ENCODE results near the gene HSPG2. TPM values are rescaled to one million over a fixed set of nuclear protein-coding genes. Genes with fewer than 3 reads are reported as not detected.

HSPG2 gene
- total and polyA plus RNA-seq, 2 donors (not counting 1 experiment from before 2014, with no cell fraction given): 2.0 to 4.5 TPM

GRCh38 chr1:21874778-21875547, 62.1 kb downstream of the HSPG2 start:
- 92% methylated on average over 24 of the region's 24 CpGs for WGBS (ENCODE audit: insufficient coverage)
- ATAC-seq (ENCODE audit: low read depth) (no peak), DNase-seq (no peak)
- ChIA-PET CTCF (no interaction called here), POLR2A (no interaction called here)
- no peaks in the 10 kb centered on the region for H4K20me1 ChIP-seq (ENCODE audit: control insufficient read depth, insufficient read depth, low read length, poor library complexity, severe bottlenecking)
- Mint-ChIP-seq H3K4me1 (no peaks in the 10 kb centered on the region), H3K27ac (no peak overlapping the region), H3K27me3 (no peaks in the 10 kb centered on the region), H3K9me3 (ENCODE audit: insufficient read depth) (no peaks in the 10 kb centered on the region), H3K4me3 (no peak overlapping the region)
- H3K9ac ChIP-seq (ENCODE audit: low read length): no peak overlapping the region
- no peaks in the 10 kb centered on the region for H3K27me3 ChIP-seq (replicated peaks in 1 of 4; ENCODE audit: control extremely low read depth in 1 of 4, control insufficient read depth in 3 of 4, insufficient read depth in 4 of 4, low read length in 3 of 4)
- no peaks in the 10 kb centered on the region for H3K79me2 ChIP-seq (ENCODE audit: control insufficient read depth, insufficient read depth, low read length)
- no peaks in the 10 kb centered on the region for H3K9me3 ChIP-seq (ENCODE audit: control extremely low read depth in 1 of 3, control insufficient read depth in 2 of 3, insufficient read depth in 1 of 3, low read length in 2 of 3)
- TF ChIP-seq EZH2 (IDR thresholded peaks at IDR 0.05; ENCODE audit: borderline replicate concordance, insufficient read depth, low read depth, low read length, poor library complexity, severe bottlenecking): no peak
- TF ChIP-seq, protein P1, sequence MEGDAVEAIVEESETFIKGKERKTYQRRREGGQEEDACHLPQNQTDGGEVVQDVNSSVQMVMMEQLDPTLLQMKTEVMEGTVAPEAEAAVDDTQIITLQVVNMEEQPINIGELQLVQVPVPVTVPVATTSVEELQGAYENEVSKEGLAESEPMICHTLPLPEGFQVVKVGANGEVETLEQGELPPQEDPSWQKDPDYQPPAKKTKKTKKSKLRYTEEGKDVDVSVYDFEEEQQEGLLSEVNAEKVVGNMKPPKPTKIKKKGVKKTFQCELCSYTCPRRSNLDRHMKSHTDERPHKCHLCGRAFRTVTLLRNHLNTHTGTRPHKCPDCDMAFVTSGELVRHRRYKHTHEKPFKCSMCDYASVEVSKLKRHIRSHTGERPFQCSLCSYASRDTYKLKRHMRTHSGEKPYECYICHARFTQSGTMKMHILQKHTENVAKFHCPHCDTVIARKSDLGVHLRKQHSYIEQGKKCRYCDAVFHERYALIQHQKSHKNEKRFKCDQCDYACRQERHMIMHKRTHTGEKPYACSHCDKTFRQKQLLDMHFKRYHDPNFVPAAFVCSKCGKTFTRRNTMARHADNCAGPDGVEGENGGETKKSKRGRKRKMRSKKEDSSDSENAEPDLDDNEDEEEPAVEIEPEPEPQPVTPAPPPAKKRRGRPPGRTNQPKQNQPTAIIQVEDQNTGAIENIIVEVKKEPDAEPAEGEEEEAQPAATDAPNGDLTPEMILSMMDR (IDR thresholded peaks at IDR 0.05): no peak
- H3K36me3 ChIP-seq (replicated peaks in 1 of 2; ENCODE audit: control extremely low read depth in 1 of 2, control insufficient read depth in 1 of 2, extremely low read depth in 1 of 2, insufficient read depth in 2 of 2, low read length in 1 of 2): no peaks in the 10 kb centered on the region
- H3K4me3 ChIP-seq (ENCODE audit: control extremely low read depth in 1 of 5, extremely low read depth in 1 of 5, insufficient read depth in 1 of 5, low read depth in 2 of 5, low read length in 4 of 5): no peak overlapping the region
- H2AFZ ChIP-seq (ENCODE audit: insufficient read depth, low read depth, low read length, poor library complexity, severe bottlenecking): no peak overlapping the region
- no peak overlapping the region for H3K4me2 ChIP-seq (replicated peaks; ENCODE audit: low read depth, low read length, poor library complexity, severe bottlenecking)
- no peaks in the 10 kb centered on the region for H3K4me1 ChIP-seq (ENCODE audit: control insufficient read depth in 2 of 2, insufficient read depth in 2 of 2, low read length in 2 of 2)
- intact Hi-C loops (cut with micrococcal nuclease): no loop called here
- H3K27ac ChIP-seq (ENCODE audit: low read length in 2 of 2): no peak overlapping the region

- H3K27ac ChIP-seq (ENCODE audit: low read length in 2 of 2): no peak overlapping the region
- no peak overlapping the region for H2AFZ ChIP-seq (ENCODE audit: insufficient read depth, low read depth, low read length, poor library complexity, severe bottlenecking)
- no peaks in the 10 kb centered on the region for H3K36me3 ChIP-seq (replicated peaks in 1 of 2; ENCODE audit: control extremely low read depth in 1 of 2, control insufficient read depth in 1 of 2, extremely low read depth in 1 of 2, insufficient read depth in 2 of 2, low read length in 1 of 2)
- H3K4me1 ChIP-seq (ENCODE audit: control insufficient read depth in 2 of 2, insufficient read depth in 2 of 2, low read length in 2 of 2): no peaks in the 10 kb centered on the region
- 97% methylated on average over 15 of the region's 16 CpGs for WGBS (ENCODE audit: insufficient coverage)
- no peak for DNase-seq
- ChIA-PET CTCF (no interaction called here), POLR2A (no interaction called here)
- Mint-ChIP-seq H3K4me1 (no peaks in the 10 kb centered on the region), H3K4me3 (no peak overlapping the region), H3K27me3 (no peaks in the 10 kb centered on the region), H3K27ac (no peak overlapping the region), H3K9me3 (ENCODE audit: insufficient read depth) (no peaks in the 10 kb centered on the region)
- TF ChIP-seq, protein P1 (IDR thresholded peaks at IDR 0.05): no peak
- TF ChIP-seq EZH2 (IDR thresholded peaks at IDR 0.05; ENCODE audit: borderline replicate concordance, insufficient read depth, low read depth, low read length, poor library complexity, severe bottlenecking): no peak
- H4K20me1 ChIP-seq (ENCODE audit: control insufficient read depth, insufficient read depth, low read length, poor library complexity, severe bottlenecking): no peaks in the 10 kb centered on the region
- ATAC-seq (ENCODE audit: low read depth): no peak
- no peaks in the 10 kb centered on the region for H3K27me3 ChIP-seq (replicated peaks in 1 of 4; ENCODE audit: control extremely low read depth in 1 of 4, control insufficient read depth in 3 of 4, insufficient read depth in 4 of 4, low read length in 3 of 4)
- intact Hi-C loops (cut with micrococcal nuclease): no loop called here
- H3K4me3 ChIP-seq (ENCODE audit: control extremely low read depth in 1 of 5, extremely low read depth in 1 of 5, insufficient read depth in 1 of 5, low read depth in 2 of 5, low read length in 4 of 5): no peak overlapping the region
- no peak overlapping the region for H3K4me2 ChIP-seq (replicated peaks; ENCODE audit: low read depth, low read length, poor library complexity, severe bottlenecking)
- no peak overlapping the region for H3K9ac ChIP-seq (ENCODE audit: low read length)
- no peaks in the 10 kb centered on the region for H3K79me2 ChIP-seq (ENCODE audit: control insufficient read depth, insufficient read depth, low read length)
- H3K9me3 ChIP-seq (ENCODE audit: control extremely low read depth in 1 of 3, control insufficient read depth in 2 of 3, insufficient read depth in 1 of 3, low read length in 2 of 3): no peaks in the 10 kb centered on the region
Observed at GRCh38 chr1:21874328-21874727, 62.8 kb downstream of the HSPG2 start.

Data from B cell (primary cell).